Neural progenitor cell (in vitro differentiated cells): ENCODE measurements around the gene TDO2. TPM values are rescaled to one million over a fixed set of nuclear protein-coding genes. Genes with fewer than 3 reads are reported as not detected.

ENCODE experiments used
- DNase-seq: peaks from one replicate; pipeline ENCODE4 v3.0.0-alpha.2; 2016; ENCODE audit warnings: low spot score
- H2AFZ ChIP-seq: fragments of 200-600 bp; sonication (generic); replicated peaks from 2 replicates; pipeline ENCODE4 v1.6.1; 2016; ENCODE audit warnings: antibody characterized with exemption
- H3F3A ChIP-seq: fragments of 200-600 bp; sonication (generic); 2 replicates; pipeline ENCODE4 v1.6.1; 2016; ENCODE audit warnings: antibody characterized with exemption, low read depth
- H3K27ac ChIP-seq: fragments of 200-600 bp; sonication (generic); 2 replicates; pipeline ENCODE4 v1.5.1; 2016; ENCODE audit warnings: mild to moderate bottlenecking
- H3K27me3 ChIP-seq: fragments of 200-600 bp; sonication (generic); 2 replicates; pipeline ENCODE4 v1.6.1; 2016; ENCODE audit warnings: mild to moderate bottlenecking, moderate library complexity
- H3K36me3 ChIP-seq: fragments of 200-600 bp; sonication (generic); 2 replicates; pipeline ENCODE4 v1.5.1; 2016
- H3K4me1 ChIP-seq: fragments of 200-600 bp; sonication (generic); 2 replicates; pipeline ENCODE4 v1.6.1; 2016; ENCODE audit warnings: mixed run types
- H3K4me2 ChIP-seq: fragments of 200-600 bp; sonication (generic); 2 replicates; pipeline ENCODE4 v1.6.1; 2016
- H3K4me3 ChIP-seq: fragments of 200-600 bp; sonication (generic); 2 replicates; pipeline ENCODE4 v1.5.1; 2016
- H3K79me2 ChIP-seq: fragments of 200-600 bp; sonication (generic); 2 replicates; pipeline ENCODE4 v1.6.1; 2016; ENCODE audit warnings: low read depth
- H3K9ac ChIP-seq: fragments of 200-600 bp; sonication (generic); 2 replicates; pipeline ENCODE4 v1.6.1; 2016
- H3K9me3 ChIP-seq: fragments of 200-600 bp; sonication (generic); 2 replicates; pipeline ENCODE4 v1.5.1; 2016; ENCODE audit warnings: low read depth
- H4K20me1 ChIP-seq: fragments of 200-600 bp; sonication (generic); 2 replicates; pipeline ENCODE4 v1.6.1; 2016; ENCODE audit warnings: low read depth
- H3K27ac Mint-ChIP-seq: 3 replicates; pipeline ENCODE4 v1.8.0; 2021; ENCODE audit warnings: mixed read lengths
- H3K27me3 Mint-ChIP-seq: 2 replicates; pipeline ENCODE4 v1.8.0; 2022; ENCODE audit warnings: low read depth, mild to moderate bottlenecking, inconsistent platforms, moderate library complexity, mixed read lengths; ENCODE audit not compliant: insufficient read depth
- H3K36me3 Mint-ChIP-seq: 3 replicates; pipeline ENCODE4 v1.8.0; 2021; ENCODE audit warnings: mixed read lengths
- H3K4me1 Mint-ChIP-seq: 3 replicates; pipeline ENCODE4 v1.8.0; 2021; ENCODE audit warnings: mixed read lengths
- H3K4me3 Mint-ChIP-seq: 3 replicates; pipeline ENCODE4 v1.8.0; 2021; ENCODE audit warnings: mild to moderate bottlenecking, moderate library complexity, mixed read lengths
- H3K9me3 Mint-ChIP-seq: 3 replicates; pipeline ENCODE4 v1.8.0; 2020; ENCODE audit warnings: mixed read lengths
- EZH2 ChIP-seq: fragments of 200-600 bp; sonication (generic); IDR thresholded peaks from 2 replicates; pipeline ENCODE4 v1.6.1; 2017; ENCODE audit warnings: antibody characterized with exemption, mild to moderate bottlenecking, moderate library complexity
- EZH2phosphoT487 ChIP-seq: fragments of 200-600 bp; sonication (generic); IDR thresholded peaks from 2 replicates; pipeline ENCODE4 v1.6.1; 2017; ENCODE audit warnings: antibody characterized with exemption
- total RNA-seq: library from RNA; depleted of rRNA; stranded (reverse); fragments of >200 nt; gene quantifications from 2 replicates; pipeline ENCODE4 v1.2.3, GENCODE V29; 2015; ENCODE audit warnings: low replicate concordance
- TF ChIP-seq, protein P1 (sequence below): fragments of 200-600 bp; sonication (generic); IDR thresholded peaks from 2 replicates; pipeline ENCODE4 v1.5.1; 2017; ENCODE audit warnings: antibody characterized with exemption, mild to moderate bottlenecking

The TDO2 gene
- total RNA-seq, 1 donor from 2014 or later = not detected

- Histone ChIP-seq H3K4me1 (no peaks in the 10 kb centered on the region), H3K27me3 (no peaks in the 10 kb centered on the region), H4K20me1 (no peaks in the 10 kb centered on the region), H3K27ac (no peak overlapping the region), H3K4me3 (no peak overlapping the region), H2AFZ (no peak overlapping the region), H3K4me2 (no peak overlapping the region), H3K36me3 (no peaks in the 10 kb centered on the region), H3K9ac (no peak overlapping the region), H3K9me3 (no peaks in the 10 kb centered on the region), H3K79me2 (no peaks in the 10 kb centered on the region), H3F3A (no peaks in the 10 kb centered on the region)
- Mint-ChIP-seq H3K27me3 (no peaks in the 10 kb centered on the region), H3K36me3 (peaks cover 4% of the 10 kb centered on the region), H3K4me1 (no peaks in the 10 kb centered on the region), H3K4me3 (no peak overlapping the region), H3K9me3 (peaks cover 13% of the 10 kb centered on the region), H3K27ac (no peak overlapping the region)
- DNase-seq = no peak
- TF ChIP-seq EZH2 (no peak), EZH2phosphoT487 (no peak)
- TF ChIP-seq, protein P1, sequence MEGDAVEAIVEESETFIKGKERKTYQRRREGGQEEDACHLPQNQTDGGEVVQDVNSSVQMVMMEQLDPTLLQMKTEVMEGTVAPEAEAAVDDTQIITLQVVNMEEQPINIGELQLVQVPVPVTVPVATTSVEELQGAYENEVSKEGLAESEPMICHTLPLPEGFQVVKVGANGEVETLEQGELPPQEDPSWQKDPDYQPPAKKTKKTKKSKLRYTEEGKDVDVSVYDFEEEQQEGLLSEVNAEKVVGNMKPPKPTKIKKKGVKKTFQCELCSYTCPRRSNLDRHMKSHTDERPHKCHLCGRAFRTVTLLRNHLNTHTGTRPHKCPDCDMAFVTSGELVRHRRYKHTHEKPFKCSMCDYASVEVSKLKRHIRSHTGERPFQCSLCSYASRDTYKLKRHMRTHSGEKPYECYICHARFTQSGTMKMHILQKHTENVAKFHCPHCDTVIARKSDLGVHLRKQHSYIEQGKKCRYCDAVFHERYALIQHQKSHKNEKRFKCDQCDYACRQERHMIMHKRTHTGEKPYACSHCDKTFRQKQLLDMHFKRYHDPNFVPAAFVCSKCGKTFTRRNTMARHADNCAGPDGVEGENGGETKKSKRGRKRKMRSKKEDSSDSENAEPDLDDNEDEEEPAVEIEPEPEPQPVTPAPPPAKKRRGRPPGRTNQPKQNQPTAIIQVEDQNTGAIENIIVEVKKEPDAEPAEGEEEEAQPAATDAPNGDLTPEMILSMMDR = no peak
These were observed 17.8 kb upstream of the TDO2 start for GRCh38 chr4:155885666-155886065.

DNA sequence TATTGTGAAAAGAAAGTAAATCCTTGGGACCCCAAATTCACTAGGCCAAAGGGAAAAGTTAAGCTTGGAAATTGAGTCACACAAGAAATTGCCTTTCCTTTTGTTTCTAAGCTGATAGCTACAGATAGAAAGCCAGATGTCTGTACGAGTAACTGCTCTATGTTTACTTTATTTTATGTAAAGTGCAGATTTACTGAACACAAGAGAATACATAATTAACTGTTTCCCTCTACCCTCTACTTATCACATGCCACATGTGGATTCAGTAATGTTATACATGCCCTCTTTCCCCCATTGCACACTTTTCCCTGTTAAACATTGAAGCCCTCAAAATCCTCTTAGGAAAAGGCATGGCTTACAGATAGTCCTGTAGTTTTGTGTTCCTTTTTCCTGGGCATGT lies 16.5 kb upstream of the TDO2 start:
- no peaks in the 10 kb centered on the region for H3K27me3 Mint-ChIP-seq
- Histone ChIP-seq H3K9me3 (no peaks in the 10 kb centered on the region), H4K20me1 (no peaks in the 10 kb centered on the region), H3K4me3 (no peak overlapping the region), H3K4me2 (no peak overlapping the region), H3K79me2 (no peaks in the 10 kb centered on the region), H3K27me3 (no peaks in the 10 kb centered on the region), H2AFZ (no peak overlapping the region), H3K4me1 (no peaks in the 10 kb centered on the region), H3K9ac (no peak overlapping the region), H3K36me3 (no peaks in the 10 kb centered on the region), H3F3A (no peaks in the 10 kb centered on the region), H3K27ac (no peak overlapping the region)
- TF ChIP-seq, protein P1 = no peak
- TF ChIP-seq EZH2phosphoT487 (no peak), EZH2 (no peak)
- DNase-seq = no peak
- no peak overlapping the region for H3K27ac Mint-ChIP-seq
- no peak overlapping the region for H3K4me3 Mint-ChIP-seq
- H3K9me3 Mint-ChIP-seq = peaks cover 22% of the 10 kb centered on the region
- H3K4me1 Mint-ChIP-seq = no peaks in the 10 kb centered on the region
- peaks cover 8% of the 10 kb centered on the region for H3K36me3 Mint-ChIP-seq

DNA sequence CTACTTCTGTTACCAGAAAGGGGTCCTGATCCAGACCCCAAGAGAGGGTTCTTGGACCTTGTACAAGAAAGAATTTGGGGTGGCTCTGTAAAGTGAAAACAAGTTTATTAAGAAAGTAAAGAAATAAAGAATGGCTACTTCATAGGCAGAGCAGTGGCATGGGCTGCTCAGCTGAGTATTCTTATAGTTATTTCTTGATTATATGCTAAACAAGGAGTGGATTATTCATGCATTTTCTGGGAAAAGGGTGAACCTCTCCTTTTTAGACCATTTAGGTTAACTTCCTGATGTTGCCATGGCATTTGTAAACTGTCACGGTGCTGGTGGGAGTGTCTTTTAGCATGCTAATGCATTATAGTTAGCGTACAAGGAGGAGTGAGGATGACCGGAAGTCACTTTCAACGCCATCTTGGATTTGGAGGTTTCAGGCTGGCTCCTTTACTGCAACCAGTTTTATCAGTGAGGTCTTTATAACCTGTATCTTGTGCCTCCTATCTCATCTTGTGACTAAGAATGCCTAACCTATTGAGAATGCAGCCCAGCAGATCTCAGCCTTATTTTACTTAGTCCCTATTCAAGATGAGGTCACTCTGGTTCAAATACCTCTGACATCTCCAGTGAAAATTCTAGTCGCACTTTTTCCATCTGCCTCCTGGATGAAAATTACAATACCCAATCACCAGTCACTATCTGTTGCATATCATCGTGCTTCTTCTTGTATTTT lies 15.5 kb upstream of the TDO2 start:
- no peak overlapping the region for H3K4me2 ChIP-seq
- no peaks in the 10 kb centered on the region for H3K9me3 ChIP-seq
- H3K9ac ChIP-seq = no peak overlapping the region
- TF ChIP-seq EZH2 = no peak
- no peaks in the 10 kb centered on the region for H3K79me2 ChIP-seq
- H2AFZ ChIP-seq = no peak overlapping the region
- H3K27me3 ChIP-seq = no peaks in the 10 kb centered on the region
- H3K36me3 Mint-ChIP-seq = peaks cover 8% of the 10 kb centered on the region
- no peak overlapping the region for H3K4me3 ChIP-seq
- no peaks in the 10 kb centered on the region for H3K36me3 ChIP-seq
- H4K20me1 ChIP-seq = no peaks in the 10 kb centered on the region
- no peaks in the 10 kb centered on the region for H3K4me1 ChIP-seq
- peaks cover 22% of the 10 kb centered on the region for H3K9me3 Mint-ChIP-seq
- H3K4me1 Mint-ChIP-seq = no peaks in the 10 kb centered on the region
- H3K27me3 Mint-ChIP-seq = no peaks in the 10 kb centered on the region
- H3K4me3 Mint-ChIP-seq = no peak overlapping the region
- no peak overlapping the region for H3K27ac Mint-ChIP-seq
- H3K27ac ChIP-seq = no peak overlapping the region
- no peaks in the 10 kb centered on the region for H3F3A ChIP-seq
- DNase-seq = no peak

DNA sequence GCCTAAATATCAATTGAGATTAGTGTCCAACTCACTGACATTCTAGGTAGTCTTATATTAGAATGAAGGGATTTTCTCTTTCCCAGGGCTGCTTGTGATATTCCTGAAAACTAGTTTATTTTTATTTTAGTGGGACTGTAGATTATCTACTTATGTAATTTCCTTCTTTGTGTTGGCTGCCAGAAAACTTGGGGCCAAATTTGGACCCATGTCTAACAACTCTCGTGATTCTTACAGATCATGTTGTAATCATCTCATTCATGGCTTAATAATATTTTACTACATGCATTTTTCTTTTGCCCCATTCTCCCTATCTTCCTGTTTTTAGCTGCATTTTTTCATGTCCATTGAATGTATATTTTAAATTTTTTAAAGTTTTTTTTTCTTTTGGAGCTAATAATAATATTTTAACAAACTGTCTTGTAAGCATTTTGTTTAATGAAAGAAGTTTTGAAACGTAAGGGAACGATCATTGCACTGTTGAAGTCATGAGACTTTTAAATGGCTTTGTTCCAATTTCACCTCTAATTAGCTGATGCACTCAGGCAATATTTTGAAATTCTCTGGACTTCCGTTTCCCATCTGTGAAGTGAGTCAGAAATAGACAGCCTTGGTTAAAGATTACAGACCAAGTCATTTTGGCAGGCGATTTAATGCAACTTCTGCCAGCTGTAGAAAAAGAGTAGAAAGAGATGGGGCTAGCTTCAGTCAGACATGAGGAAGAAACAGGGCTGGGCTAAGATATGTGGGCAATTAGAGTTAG lies 14.3 kb upstream of the TDO2 start:
- Histone ChIP-seq H3F3A (no peaks in the 10 kb centered on the region), H3K9me3 (no peaks in the 10 kb centered on the region), H4K20me1 (no peaks in the 10 kb centered on the region), H3K27me3 (no peaks in the 10 kb centered on the region), H3K27ac (no peak overlapping the region), H3K36me3 (no peaks in the 10 kb centered on the region), H3K4me1 (no peaks in the 10 kb centered on the region), H3K9ac (no peak overlapping the region), H3K4me2 (no peak overlapping the region), H3K4me3 (no peak overlapping the region), H2AFZ (no peak overlapping the region), H3K79me2 (no peaks in the 10 kb centered on the region)
- no peak for DNase-seq
- no peaks in the 10 kb centered on the region for H3K4me1 Mint-ChIP-seq
- peaks cover 3% of the 10 kb centered on the region for H3K36me3 Mint-ChIP-seq
- TF ChIP-seq EZH2 (no peak), EZH2phosphoT487 (no peak)
- TF ChIP-seq, protein P1 = no peak
- no peak overlapping the region for H3K4me3 Mint-ChIP-seq
- no peaks in the 10 kb centered on the region for H3K27me3 Mint-ChIP-seq
- H3K9me3 Mint-ChIP-seq = peaks cover 14% of the 10 kb centered on the region
- H3K27ac Mint-ChIP-seq = no peak overlapping the region
